Measurements from ENCODE around the gene CWC25.
"Not testable (repeated sequence)": the region's sequence is repeated elsewhere in the genome, so short reads cannot be mapped to it uniquely, and the experiment has no call there.

CWC25 gene

GRCh38 chr17:38855101-38855714 is 30.1 kb upstream of the CWC25 start:
- DNase-seq: peak in 2 of 10 donors; percentile 25 to 66
- intact Hi-C loops (cut with DNase I): not testable (repeated sequence)

DNA sequence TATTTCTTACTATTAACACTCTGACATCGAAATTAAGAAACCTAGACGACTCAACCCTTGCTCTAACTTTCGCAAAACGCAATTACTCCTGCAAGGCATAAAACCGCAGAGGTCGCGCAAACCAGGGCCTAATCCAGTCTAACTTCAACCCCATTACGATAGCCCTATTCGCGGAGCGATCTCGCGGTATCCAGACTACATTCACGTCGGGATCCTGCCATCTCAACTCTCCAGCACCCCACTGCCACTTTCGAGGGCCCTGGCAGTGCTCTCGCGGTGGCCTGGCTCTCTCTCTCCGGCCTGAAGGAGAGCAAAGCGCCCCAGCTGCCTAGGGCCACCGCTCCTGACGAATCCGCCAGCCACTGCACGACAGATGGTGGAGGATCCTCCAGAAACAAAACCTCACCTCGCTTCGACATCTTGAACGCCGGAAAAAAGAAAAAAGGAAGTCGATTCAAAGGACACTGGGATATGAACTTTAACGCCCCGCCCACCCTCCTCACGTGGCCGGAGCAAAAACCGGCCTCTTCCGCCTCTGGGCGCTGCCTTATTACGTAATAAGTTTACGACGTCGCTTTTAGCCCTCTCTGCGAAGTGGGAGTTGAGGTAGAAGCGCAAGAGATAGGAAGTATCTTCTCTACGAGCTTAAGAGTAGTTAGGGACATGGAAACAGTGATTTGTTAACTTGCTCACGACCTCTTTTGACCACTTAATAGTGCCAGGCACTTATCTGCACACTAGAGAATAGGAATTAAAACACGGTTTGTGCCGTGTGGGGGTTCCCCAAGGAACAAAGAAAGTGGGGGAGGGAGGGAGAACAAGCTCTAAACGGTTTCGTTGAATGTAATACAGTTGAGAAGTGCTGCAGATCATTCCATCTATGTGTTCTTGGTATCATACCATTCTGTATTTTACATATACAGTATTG is 28.4 kb upstream of the CWC25 start, which contains the start of gene RPL23:
Gene RPL23, minus strand, starts transcription at position 430 of the 928 bp plus-strand sequence. Its CDS starts 11 bp downstream, at position 419.
- intact Hi-C loops (cut with DNase I): loop anchor here (1.0 kb wide), 2 partner anchors 14 to 28 kb away; partner anchors contain the start of gene CWC25

DNA sequence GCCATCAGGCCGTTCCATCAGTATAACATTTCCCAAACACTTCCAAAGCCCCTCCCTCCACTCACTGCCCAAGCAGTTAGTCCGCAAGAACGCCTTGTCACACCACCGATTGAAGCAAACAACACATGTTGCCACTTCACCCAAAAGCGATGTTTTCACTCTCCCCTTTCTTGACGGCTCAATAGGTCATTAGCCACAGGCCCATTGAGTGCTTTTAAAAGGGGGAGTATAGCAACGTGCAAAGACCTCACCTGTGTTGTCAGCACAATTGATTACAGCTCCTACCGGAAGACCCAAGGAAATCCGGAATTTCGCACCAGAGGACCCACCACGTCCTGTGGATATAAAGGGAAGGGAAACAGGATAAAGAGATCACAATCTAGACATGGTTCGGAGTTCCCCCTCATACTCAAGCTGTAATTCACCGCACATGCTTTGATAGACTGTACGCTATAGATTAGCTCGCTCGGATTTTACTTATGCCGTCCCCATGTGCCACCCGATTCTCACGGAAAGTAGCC is 27.7 kb upstream of the CWC25 start:
- intact Hi-C loops (cut with DNase I): loop anchor here (1.0 kb wide), 2 partner anchors 14 to 28 kb away; partner anchors contain the start of gene CWC25
- peak in 1 of 10 donors; percentile 26 for DNase-seq

More for the DNA sequence above, 28.4 kb upstream of the CWC25 start, which contains the start of gene RPL23:
- DNase-seq: peak; percentile 84 to 99 (median 91)

DNA sequence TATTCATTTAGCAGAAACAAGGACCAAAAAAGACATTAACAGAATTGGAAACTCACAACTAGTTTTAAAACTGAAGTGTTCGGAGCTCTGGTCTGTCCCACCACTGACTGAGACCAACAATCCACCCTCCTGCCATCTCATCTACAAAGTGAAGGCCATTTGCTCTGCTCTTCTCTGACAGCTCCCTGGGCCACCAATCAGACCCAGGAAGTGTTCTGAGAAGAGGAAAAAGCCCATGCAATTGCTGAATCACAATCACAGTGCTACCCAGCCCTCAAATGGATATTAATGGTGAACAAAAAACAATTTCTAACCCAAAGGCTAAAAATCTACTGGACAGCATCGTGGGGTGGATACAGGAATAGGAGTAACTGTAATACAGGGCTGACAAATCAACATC is 26.3 kb upstream of the CWC25 start:
- intact Hi-C loops (cut with DNase I): no loop called here
- DNase-seq: peak in 1 of 10 donors; percentile 5

- peak in 2 of 10 donors; percentile 2 to 4 for DNase-seq
- intact Hi-C loops (cut with DNase I): no loop called here
Measured at GRCh38 chr17:38850374-38850773, 25.3 kb upstream of the CWC25 start.

- intact Hi-C loops (cut with DNase I): no loop called here
- DNase-seq: peak in 1 of 10 donors; percentile 24
Measured at GRCh38 chr17:38848939-38849605, 24.0 kb upstream of the CWC25 start.

- intact Hi-C loops (cut with DNase I): no loop called here
- DNase-seq: no peak
Measured at GRCh38 chr17:38848557-38848891, 23.4 kb upstream of the CWC25 start.

DNA sequence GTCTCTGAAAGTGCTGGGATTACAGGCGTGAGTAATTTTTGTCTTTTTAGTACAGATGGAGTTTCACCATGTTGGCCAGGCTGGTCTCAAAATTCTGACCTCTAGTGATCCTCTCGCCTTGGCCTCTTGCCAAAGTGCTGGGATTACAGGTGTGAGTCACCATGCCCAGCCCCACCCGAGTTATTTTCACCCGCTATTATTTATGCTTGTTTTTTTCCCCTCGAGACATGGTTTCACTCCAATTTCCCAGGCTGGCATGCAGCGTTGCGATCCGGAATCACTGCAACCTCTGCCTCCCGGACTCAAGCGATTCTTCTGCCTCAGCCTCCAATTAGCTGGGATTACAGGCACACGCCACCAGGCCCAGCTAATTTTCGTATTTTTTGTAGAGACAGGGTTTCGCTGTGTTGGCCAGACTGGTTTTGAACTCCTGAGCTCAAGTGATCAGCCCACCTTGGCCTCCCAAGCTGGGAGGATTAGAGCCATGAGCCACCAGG is 19.2 kb upstream of the CWC25 start:
- peak in 2 of 10 donors; percentile 27 to 33 for DNase-seq
- intact Hi-C loops (cut with DNase I): no loop called here

DNA sequence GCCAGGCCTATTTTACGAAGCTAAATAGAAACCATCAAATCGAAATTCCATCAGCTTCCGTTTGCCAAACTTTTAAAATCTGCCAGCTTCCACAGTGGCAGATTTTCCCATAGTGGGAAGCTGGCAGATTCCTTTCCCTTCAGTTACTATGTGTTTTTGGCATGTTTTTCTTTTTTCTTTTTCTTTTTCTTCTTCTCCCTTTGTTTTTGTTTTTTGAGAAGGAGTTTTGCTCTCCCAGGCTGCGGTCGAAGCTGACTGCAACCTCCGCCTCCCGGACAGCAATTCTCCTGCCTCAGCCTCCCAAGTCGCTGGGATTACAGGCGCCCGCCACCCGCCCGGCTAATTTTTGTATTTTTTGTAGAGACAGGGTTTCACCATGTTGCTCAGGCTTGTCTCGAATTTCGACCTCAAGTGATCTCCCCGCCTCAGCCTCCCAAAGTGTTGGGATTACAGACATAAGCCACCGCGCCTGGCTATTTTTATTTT is 684 bp upstream of the CWC25 start:
- no peak for DNase-seq
- intact Hi-C loops (cut with DNase I): loop anchor here (1.0 kb wide), 1 partner anchor 27 kb away; the partner anchor contains the start of gene RPL23

GRCh38 chr17:38815576-38816193 is 9.4 kb downstream of the CWC25 start:
- DNase-seq: peak in 1 of 10 donors; percentile 2
- intact Hi-C loops (cut with DNase I): no loop called here

DNA sequence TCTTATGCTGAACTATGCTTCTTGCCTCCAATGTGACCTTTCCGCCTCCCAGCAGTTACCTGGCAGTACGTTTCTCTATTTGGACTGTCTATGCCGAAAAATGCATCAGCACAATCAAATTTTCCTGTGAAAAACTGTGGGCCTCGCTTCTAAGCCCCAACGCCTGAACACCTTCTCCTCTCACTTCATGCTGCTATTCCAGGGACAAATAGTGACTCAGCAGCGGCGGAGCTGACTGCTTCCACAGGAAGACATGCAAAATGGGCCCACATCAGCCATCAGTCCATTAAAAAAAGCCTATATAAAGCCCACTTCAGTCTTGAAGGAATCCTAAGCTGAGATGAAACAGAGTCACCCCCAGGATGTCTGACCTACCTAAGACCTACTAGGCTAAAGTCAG is 15.3 kb downstream of the CWC25 start:
- intact Hi-C loops (cut with DNase I): no loop called here
- peak in 6 of 10 donors; percentile 17 to 83 (median 40) for DNase-seq

DNA sequence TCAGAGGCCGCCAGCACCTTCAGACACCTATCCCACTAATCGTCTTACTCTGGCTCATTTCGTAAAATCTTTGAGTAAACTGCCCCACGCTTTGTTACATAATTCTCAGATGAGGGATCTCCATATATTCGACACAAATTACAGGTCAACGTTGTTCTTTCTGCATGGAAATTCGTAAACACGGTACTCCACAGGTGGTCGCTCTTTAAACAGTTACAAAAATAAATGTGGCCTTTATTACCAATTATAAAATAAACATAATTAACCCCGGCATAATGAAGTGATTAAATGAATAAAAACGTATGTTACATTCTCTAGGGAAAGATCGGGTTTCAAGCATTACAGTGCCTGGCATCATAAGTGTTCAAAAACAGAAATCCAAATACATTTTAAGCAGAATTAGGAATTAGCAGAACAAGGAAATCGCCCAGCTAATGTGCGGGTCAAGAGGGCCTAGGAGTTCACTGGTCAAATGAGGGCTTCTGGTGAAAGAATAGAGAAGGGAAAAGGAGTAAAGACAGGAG is 24.8 kb downstream of the CWC25 start:
- intact Hi-C loops (cut with DNase I): no loop called here
- peak in 1 of 10 donors; percentile 8 for DNase-seq

DNA sequence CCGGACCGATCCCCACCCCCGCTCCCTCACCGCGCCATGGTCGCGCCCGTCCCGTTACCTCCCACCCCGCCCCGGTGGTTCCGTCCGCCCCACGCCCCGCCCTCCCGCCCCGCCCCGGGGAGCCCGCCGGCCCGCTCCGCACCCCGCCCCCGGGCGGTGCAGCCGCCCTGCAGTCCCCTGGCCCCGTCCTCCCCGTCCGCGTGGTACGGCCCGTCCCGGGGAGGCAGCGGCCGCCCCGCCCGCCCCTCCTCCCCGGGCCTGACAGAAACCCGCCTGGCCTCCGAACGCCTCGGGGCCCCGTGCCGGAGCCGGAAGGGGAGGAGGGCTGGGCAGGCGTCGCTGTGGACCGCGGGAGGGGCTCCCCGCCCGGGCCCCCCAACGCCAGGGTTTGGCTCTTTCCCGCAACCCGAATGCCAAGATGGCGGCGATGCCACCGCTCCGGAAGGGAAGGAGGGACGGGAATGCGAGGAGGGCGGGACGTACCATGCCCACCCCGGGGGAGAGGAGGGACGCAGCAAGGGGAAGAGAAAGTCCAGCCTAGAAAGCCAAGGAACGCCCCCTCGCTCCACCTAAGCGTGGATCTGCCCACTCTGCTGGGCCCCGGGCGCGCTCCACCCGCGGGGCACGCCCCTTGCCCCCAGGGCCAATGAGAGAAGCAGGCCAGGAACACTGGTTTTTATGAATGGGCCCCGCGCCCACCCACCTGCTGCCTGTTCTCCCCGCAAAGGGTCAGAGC is 25.5 kb downstream of the CWC25 start, which contains the start of gene PIP4K2B:
Gene PIP4K2B, minus strand, starts transcription at position 56 of the 736 bp plus-strand sequence. CDS start 132 bp downstream, outside the sequence.
- peak; percentile 91 to 99 (median 94) for DNase-seq
- intact Hi-C loops (cut with DNase I): loop anchor here (5.0 kb wide), 1 partner anchor 47 kb away; the partner anchor contains the start of gene PSMB3

- intact Hi-C loops (cut with DNase I): loop anchor here (5.0 kb wide), 1 partner anchor 47 kb away; the partner anchor contains the start of gene PSMB3
- peak in 9 of 10 donors; percentile 21 to 90 (median 45) for DNase-seq
Measured at GRCh38 chr17:38798614-38799500, 26.3 kb downstream of the CWC25 start.

DNA sequence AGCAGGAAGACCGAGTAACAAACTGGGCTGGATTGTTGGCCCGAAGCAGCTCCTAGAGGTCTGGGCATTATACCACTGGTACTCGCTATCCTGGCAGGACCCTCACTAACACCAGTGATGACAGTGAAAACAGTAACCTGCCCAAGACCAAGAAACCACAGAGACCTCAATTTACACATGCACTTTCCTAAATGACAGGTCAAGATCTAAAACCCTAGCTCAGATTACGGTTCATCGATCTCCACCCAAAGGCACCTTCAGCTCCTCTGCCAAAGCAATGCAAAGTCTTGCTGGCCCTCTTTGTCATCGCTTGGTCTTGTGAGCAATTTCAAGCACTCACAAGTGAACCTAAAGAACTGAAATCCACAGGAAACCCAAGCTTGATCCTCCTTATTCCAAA is 27.3 kb downstream of the CWC25 start:
- peak in 1 of 10 donors; percentile 4 for DNase-seq
- intact Hi-C loops (cut with DNase I): loop anchor here (5.0 kb wide), 1 partner anchor 46 kb away; the partner anchor contains the start of gene PSMB3

- DNase-seq: peak in 1 of 10 donors; percentile 29
- intact Hi-C loops (cut with DNase I): loop anchor here (5.0 kb wide), 1 partner anchor 45 kb away; the partner anchor contains the start of gene PSMB3
Measured at GRCh38 chr17:38797158-38797490, 28.0 kb downstream of the CWC25 start.

Measured in posterior cingulate gyrus (tissue), 11 donors.